ENCODE results near the gene KAZN. TPM values are rescaled to one million over a fixed set of nuclear protein-coding genes. Genes with fewer than 3 reads are reported as not detected.

Gene KAZN
- total RNA-seq, 1 donor from 2014 or later, result 0.51 TPM

GRCh38 chr1:14851760-14852159 is 253.3 kb downstream of the KAZN start:
- no peak for DNase-seq (ENCODE audit: low read depth in 2 of 2)

- DNase-seq (ENCODE audit: low read depth in 2 of 2), result no peak
Observed at GRCh38 chr1:14852291-14852690, 253.8 kb downstream of the KAZN start.

GRCh38 chr1:14853518-14853917 is 255.0 kb downstream of the KAZN start:
- no peak for DNase-seq (ENCODE audit: low read depth in 2 of 2)

- DNase-seq (ENCODE audit: low read depth in 2 of 2), result no peak
Observed at GRCh38 chr1:14855268-14855667, 256.8 kb downstream of the KAZN start.

- no peak for DNase-seq (ENCODE audit: low read depth in 2 of 2)
Observed at GRCh38 chr1:14855801-14856200, 257.3 kb downstream of the KAZN start.

- DNase-seq (ENCODE audit: low read depth in 2 of 2), result no peak
Observed at GRCh38 chr1:14857436-14858195, 259.1 kb downstream of the KAZN start.

GRCh38 chr1:14862114-14862771 is 263.8 kb downstream of the KAZN start:
- DNase-seq (ENCODE audit: low read depth in 2 of 2), result no peak

GRCh38 chr1:14865106-14865505 is 266.6 kb downstream of the KAZN start:
- no peak for DNase-seq (ENCODE audit: low read depth in 2 of 2)

- no peak for DNase-seq (ENCODE audit: low read depth in 2 of 2)
Observed at GRCh38 chr1:14866911-14867612, 268.6 kb downstream of the KAZN start.

GRCh38 chr1:14869187-14869586 is 270.7 kb downstream of the KAZN start:
- no peak for DNase-seq (ENCODE audit: low read depth in 2 of 2)

GRCh38 chr1:14871218-14871970 is 272.9 kb downstream of the KAZN start:
- no peak for DNase-seq (ENCODE audit: low read depth in 2 of 2)

GRCh38 chr1:14872762-14873161 is 274.3 kb downstream of the KAZN start:
- no peak for DNase-seq (ENCODE audit: low read depth in 2 of 2)

GRCh38 chr1:14873677-14874076 is 275.2 kb downstream of the KAZN start:
- no peak for DNase-seq (ENCODE audit: low read depth in 2 of 2)

- no peak for DNase-seq (ENCODE audit: low read depth in 2 of 2)
Observed at GRCh38 chr1:14875524-14876509, 277.3 kb downstream of the KAZN start.

- DNase-seq (ENCODE audit: low read depth in 2 of 2), result no peak
Observed at GRCh38 chr1:14876747-14877146, 278.3 kb downstream of the KAZN start.

GRCh38 chr1:14877224-14877623 is 278.7 kb downstream of the KAZN start:
- DNase-seq (ENCODE audit: low read depth in 2 of 2), result no peak

GRCh38 chr1:14878124-14878523 is 279.6 kb downstream of the KAZN start:
- no peak for DNase-seq (ENCODE audit: low read depth in 2 of 2)

GRCh38 chr1:14878951-14879350 is 280.5 kb downstream of the KAZN start:
- DNase-seq (ENCODE audit: low read depth in 2 of 2), result no peak

- DNase-seq (ENCODE audit: low read depth in 2 of 2), result no peak
Observed at GRCh38 chr1:14880456-14881316, 282.2 kb downstream of the KAZN start.
